Caco-2 (cell line): ENCODE results near the gene DAB2IP. TPM values are rescaled to one million over a fixed set of nuclear protein-coding genes. Genes with fewer than 3 reads are reported as not detected.

Experiments used
- BruUV-seq: library from RNA; stranded (reverse); fragments of 400-500 nt; replicated peaks from 2 replicates; lab custom pipeline; 2021; lab: Mats Ljungman, UMichigan
- CTCF ChIA-PET: fragments of 300-600 bp; sonication (Branson Sonifier 250); formaldehyde crosslinking; loops from one replicate; lab custom pipeline; 2022; ENCODE audit warnings: antibody characterized with exemption; lab: Charles Lee
- POLR2A ChIA-PET: fragments of 300-600 bp; sonication (Branson Sonifier 250); formaldehyde crosslinking; loops from one replicate; lab custom pipeline; 2022; ENCODE audit warnings: antibody characterized with exemption; lab: Charles Lee
- DNase-seq, 2 experiments: peaks; one replicate each; pipeline versions ENCODE4 v3.0.0 to v3.0.0-alpha.2; 2020 to 2022
- H3K27me3 ChIP-seq: replicated peaks from 2 replicates; pipeline ENCODE4 v1.6.0; 2011; ENCODE audit warnings: low read length; ENCODE audit not compliant: control insufficient read depth, insufficient read depth
- H3K36me3 ChIP-seq: 2 replicates; pipeline ENCODE4 v1.5.1; 2011; ENCODE audit warnings: low read length; ENCODE audit not compliant: control insufficient read depth, insufficient read depth
- H3K4me1 ChIP-seq: fragments of 250-450 bp; sonication (Bioruptor Pico); 2 replicates; pipeline ENCODE4 v1.5.1; 2020; ENCODE audit warnings: mild to moderate bottlenecking
- H3K4me3 ChIP-seq: 2 replicates; pipeline ENCODE4 v1.5.1; 2011; ENCODE audit warnings: low read depth, mild to moderate bottlenecking, control low read depth, low read length
- H3K9me3 ChIP-seq: fragments of 250-450 bp; sonication (Bioruptor Pico); 2 replicates; pipeline ENCODE4 v1.5.1; 2020; ENCODE audit warnings: mild to moderate bottlenecking, moderate library complexity
- H3K27ac Mint-ChIP-seq: one replicate; pipeline ENCODE4 v1.8.0; 2022; ENCODE audit warnings: mixed read lengths; ENCODE audit not compliant: unreplicated experiment
- H3K27me3 Mint-ChIP-seq: one replicate; pipeline ENCODE4 v1.8.0; 2022; ENCODE audit warnings: mixed read lengths; ENCODE audit not compliant: insufficient read depth, unreplicated experiment
- H3K36me3 Mint-ChIP-seq: one replicate; pipeline ENCODE4 v1.8.0; 2022; ENCODE audit warnings: mild to moderate bottlenecking, mixed read lengths; ENCODE audit not compliant: insufficient read depth, unreplicated experiment
- H3K4me1 Mint-ChIP-seq: one replicate; pipeline ENCODE4 v1.8.0; 2022; ENCODE audit warnings: low read depth, mixed read lengths; ENCODE audit not compliant: unreplicated experiment
- H3K4me3 Mint-ChIP-seq: one replicate; pipeline ENCODE4 v1.8.0; 2022; ENCODE audit warnings: mild to moderate bottlenecking, moderate library complexity, mixed read lengths; ENCODE audit not compliant: unreplicated experiment
- H3K9me3 Mint-ChIP-seq: one replicate; pipeline ENCODE4 v1.8.0; 2022; ENCODE audit warnings: mixed read lengths; ENCODE audit not compliant: unreplicated experiment
- intact Hi-C: fragments of 100-400 bp; cut with micrococcal nuclease; formaldehyde crosslinking; loops from one replicate; pipeline ENCODE4 v1.10.0; 2022; ENCODE audit not compliant: unreplicated experiment
- total RNA-seq: library from RNA; stranded (reverse); gene quantifications from 2 replicates; pipeline ENCODE4 v1.2.3, GENCODE V29; 2022
- TF ChIP-seq, protein P1 (sequence below), 2 experiments: fragments of 200-600 bp in 1 of 2; IDR thresholded peaks; 1 replicate in 1 of 2; 2 replicates in 1 of 2; pipeline versions ENCODE4 v1.5.1 to v1.8.0; 2011 to 2022; ENCODE audit warnings: antibody characterized with exemption in 1 of 2, control low read depth in 1 of 2, inconsistent platforms in 1 of 2, low read depth in 1 of 2, low read length in 1 of 2, mild to moderate bottlenecking in 1 of 2, moderate library complexity in 1 of 2; ENCODE audit not compliant: insufficient read depth in 1 of 2, severe bottlenecking in 1 of 2, unreplicated experiment in 1 of 2

DAB2IP gene
- total RNA-seq, 1 experiment from 2014 or later = 26.0 TPM

DNA sequence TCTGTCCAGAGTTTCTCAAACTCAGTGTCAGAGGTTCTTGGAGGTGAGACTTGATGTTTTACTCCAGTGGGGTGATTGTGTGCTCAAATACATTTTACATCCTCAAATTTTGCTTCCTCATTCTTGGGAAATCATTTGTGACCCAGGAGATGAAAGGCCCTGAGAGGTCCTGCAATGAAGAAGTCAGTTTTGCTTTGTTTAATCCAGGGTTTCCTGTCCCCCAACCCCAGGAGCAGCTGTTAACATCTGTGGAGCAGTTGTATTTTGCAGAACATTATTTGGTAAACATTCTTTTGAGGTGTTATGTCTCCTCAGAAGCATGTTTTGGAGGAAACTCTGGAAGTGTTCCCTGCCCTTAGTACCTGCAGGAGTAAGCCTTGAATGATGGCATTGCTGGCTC lies 59.8 kb downstream of the DAB2IP start:
- no peaks in the 10 kb centered on the region for H3K9me3 ChIP-seq
- H3K27me3 ChIP-seq = no peaks in the 10 kb centered on the region
- no peak overlapping the region for H3K4me3 ChIP-seq
- Mint-ChIP-seq H3K4me3 (no peak overlapping the region), H3K27me3 (no peaks in the 10 kb centered on the region), H3K36me3 (peaks cover 6% of the 10 kb centered on the region), H3K9me3 (no peaks in the 10 kb centered on the region), H3K4me1 (no peaks in the 10 kb centered on the region), H3K27ac (no peak overlapping the region)
- H3K4me1 ChIP-seq = no peaks in the 10 kb centered on the region
- POLR2A ChIA-PET = no interaction called here
- no peak for DNase-seq
- H3K36me3 ChIP-seq = no peaks in the 10 kb centered on the region
- CTCF ChIA-PET = interaction anchor here (0.8 kb wide), 1 partner anchor 71 kb away, joined by 3 read pairs; no protein-coding TSS in a partner anchor
- BruUV-seq = no TSS peak
- TF ChIP-seq, protein P1, sequence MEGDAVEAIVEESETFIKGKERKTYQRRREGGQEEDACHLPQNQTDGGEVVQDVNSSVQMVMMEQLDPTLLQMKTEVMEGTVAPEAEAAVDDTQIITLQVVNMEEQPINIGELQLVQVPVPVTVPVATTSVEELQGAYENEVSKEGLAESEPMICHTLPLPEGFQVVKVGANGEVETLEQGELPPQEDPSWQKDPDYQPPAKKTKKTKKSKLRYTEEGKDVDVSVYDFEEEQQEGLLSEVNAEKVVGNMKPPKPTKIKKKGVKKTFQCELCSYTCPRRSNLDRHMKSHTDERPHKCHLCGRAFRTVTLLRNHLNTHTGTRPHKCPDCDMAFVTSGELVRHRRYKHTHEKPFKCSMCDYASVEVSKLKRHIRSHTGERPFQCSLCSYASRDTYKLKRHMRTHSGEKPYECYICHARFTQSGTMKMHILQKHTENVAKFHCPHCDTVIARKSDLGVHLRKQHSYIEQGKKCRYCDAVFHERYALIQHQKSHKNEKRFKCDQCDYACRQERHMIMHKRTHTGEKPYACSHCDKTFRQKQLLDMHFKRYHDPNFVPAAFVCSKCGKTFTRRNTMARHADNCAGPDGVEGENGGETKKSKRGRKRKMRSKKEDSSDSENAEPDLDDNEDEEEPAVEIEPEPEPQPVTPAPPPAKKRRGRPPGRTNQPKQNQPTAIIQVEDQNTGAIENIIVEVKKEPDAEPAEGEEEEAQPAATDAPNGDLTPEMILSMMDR (IDR thresholded peaks at IDR 0.05; ENCODE audit: insufficient read depth in 1 of 2, low read depth in 1 of 2, low read length in 1 of 2, severe bottlenecking in 1 of 2, unreplicated experiment in 1 of 2) = no peak
- intact Hi-C loops = no loop called here

DNA sequence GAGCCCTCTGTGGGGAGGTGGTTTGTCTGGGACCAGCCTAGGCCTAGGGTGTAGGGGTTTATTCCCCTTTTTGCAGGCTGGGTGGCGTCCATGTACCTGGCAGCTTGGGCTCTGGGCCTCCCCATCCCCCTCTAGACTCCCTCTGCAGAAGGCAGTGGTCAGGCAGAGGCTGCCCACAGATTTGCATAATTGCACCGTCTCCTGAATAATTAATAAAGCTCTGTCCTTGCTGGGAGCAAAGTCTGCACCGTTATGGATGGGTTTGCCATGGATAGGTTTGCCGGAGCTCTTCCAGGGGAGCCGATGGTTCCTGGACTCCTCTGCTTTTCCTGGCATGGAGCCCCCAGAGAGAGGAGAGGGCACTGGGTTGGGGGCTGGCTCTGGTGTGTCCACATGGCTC lies 60.4 kb downstream of the DAB2IP start:
- peaks cover 6% of the 10 kb centered on the region for H3K36me3 Mint-ChIP-seq
- Histone ChIP-seq H3K9me3 (no peaks in the 10 kb centered on the region), H3K4me1 (no peaks in the 10 kb centered on the region), H3K27me3 (no peaks in the 10 kb centered on the region), H3K36me3 (no peaks in the 10 kb centered on the region), H3K4me3 (no peak overlapping the region)
- H3K27me3 Mint-ChIP-seq = no peaks in the 10 kb centered on the region
- TF ChIP-seq, protein P1 (IDR thresholded peaks at IDR 0.05; ENCODE audit: insufficient read depth in 1 of 2, low read depth in 1 of 2, low read length in 1 of 2, severe bottlenecking in 1 of 2, unreplicated experiment in 1 of 2) = no peak
- no peaks in the 10 kb centered on the region for H3K9me3 Mint-ChIP-seq
- no peaks in the 10 kb centered on the region for H3K4me1 Mint-ChIP-seq
- ChIA-PET POLR2A (no interaction called here), CTCF (interaction anchor here (0.8 kb wide), 1 partner anchor 71 kb away, joined by 3 read pairs; no protein-coding TSS in a partner anchor)
- no peak overlapping the region for H3K4me3 Mint-ChIP-seq
- intact Hi-C loops = no loop called here
- BruUV-seq = no TSS peak
- H3K27ac Mint-ChIP-seq = no peak overlapping the region
- DNase-seq = no peak

DNA sequence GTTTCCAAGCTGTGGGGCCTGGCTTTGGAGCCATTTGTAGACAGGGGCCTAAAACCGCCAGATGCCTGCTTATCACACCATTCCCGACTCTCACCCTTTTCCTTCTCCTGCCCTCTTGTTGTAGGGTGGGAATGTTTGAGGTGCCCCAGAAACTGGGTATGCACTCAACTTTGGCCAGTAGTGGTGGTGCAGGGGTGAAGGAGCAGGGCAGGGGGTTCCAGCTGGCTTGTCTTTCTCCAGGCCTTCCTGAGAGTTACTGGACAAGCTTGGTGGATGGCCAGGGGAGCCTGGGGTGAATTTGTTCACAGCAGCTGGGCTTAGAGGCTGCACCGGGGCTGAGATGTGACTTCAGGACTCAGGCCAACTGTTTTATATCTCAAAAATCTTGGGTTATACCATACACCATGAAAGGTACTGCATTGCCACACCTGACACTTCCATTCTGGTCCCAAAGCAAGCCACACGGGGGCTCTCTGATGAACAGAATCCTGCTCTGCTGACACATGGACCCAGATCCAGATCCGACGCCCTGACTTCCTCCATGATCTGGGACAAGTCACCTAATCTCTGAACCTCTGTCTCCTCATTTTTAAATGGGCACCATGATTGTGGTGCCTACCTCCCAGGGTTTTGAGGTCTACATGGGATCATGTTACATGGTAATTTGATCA lies 62.1 kb downstream of the DAB2IP start:
- intact Hi-C loops = no loop called here
- BruUV-seq = no TSS peak
- CTCF ChIA-PET = no interaction called here

More for the DNA sequence above, 62.1 kb downstream of the DAB2IP start:
- Histone ChIP-seq H3K36me3 (no peaks in the 10 kb centered on the region), H3K4me1 (no peaks in the 10 kb centered on the region), H3K9me3 (no peaks in the 10 kb centered on the region), H3K4me3 (no peak overlapping the region), H3K27me3 (no peaks in the 10 kb centered on the region)
- Mint-ChIP-seq H3K9me3 (no peaks in the 10 kb centered on the region), H3K4me3 (no peak overlapping the region), H3K36me3 (peaks cover 6% of the 10 kb centered on the region), H3K27ac (no peak overlapping the region), H3K4me1 (no peaks in the 10 kb centered on the region), H3K27me3 (no peaks in the 10 kb centered on the region)
- TF ChIP-seq, protein P1 (IDR thresholded peaks at IDR 0.05; ENCODE audit: insufficient read depth in 1 of 2, low read depth in 1 of 2, low read length in 1 of 2, severe bottlenecking in 1 of 2, unreplicated experiment in 1 of 2) = no peak
- POLR2A ChIA-PET = no interaction called here
- DNase-seq = no peak
